HG02571 (cell line): ENCODE measurements around the gene TMEM184A.

Experiments used
- ATAC-seq: cut with Tn5 transposase; IDR thresholded peaks from one replicate; pipeline ENCODE4 v1.9.1; 2021; ENCODE audit warnings: mild to moderate bottlenecking, moderate library complexity; ENCODE audit not compliant: unreplicated experiment

TMEM184A gene

DNA sequence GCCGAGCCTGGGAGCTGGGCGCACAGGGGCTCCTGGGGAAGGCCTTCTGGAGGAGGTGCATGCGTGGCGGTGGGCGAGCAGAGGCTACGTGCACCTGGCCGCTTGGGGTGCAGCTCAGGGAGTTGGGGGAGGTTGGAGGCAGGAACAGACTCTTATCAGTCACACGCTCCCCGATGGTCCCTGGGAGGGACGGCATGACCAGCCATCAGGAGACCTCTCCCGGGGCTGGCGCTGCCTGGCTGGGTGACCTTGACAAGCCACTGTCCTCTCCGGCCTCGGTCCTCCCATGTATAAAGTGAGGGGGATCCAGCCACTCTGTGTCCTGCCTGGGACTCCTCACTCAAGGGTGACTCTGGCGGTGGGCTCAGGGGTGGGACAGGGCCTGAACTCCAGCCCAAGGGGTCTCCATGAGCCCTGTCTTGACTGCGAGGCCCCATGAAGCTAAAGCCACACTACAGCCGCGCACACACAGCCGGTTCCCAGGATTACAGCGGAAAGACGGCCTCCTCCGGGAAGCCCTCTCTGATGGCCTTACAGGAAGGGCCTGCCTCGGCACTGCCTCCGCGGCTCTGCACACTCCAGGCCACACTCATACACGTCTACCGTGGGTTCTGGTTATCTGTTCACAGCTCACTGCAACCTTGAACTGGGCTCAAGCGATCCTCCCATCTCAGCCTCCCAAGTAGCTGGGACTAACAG lies 2.3 kb downstream of the TMEM184A start:
- no peak for ATAC-seq

DNA sequence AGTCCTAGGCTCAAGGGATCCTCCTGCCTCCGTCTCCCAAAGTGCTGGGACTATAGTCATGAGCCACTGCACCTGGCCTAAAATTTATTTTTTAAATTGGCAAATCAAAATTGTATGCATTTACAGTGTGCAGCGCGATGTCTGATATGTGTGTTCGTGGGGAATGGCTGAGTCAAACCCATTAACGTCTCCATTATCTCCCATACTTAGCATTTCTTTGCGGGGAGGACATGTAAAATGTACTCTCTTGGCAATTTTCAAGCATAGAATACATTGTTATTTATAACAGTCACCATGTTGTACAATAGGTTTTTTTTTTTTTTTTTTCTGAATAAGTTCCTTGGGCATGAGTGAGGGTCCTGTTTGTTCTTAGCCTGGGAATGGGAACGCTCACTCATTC lies 3.8 kb downstream of the TMEM184A start:
- ATAC-seq, result no peak

DNA sequence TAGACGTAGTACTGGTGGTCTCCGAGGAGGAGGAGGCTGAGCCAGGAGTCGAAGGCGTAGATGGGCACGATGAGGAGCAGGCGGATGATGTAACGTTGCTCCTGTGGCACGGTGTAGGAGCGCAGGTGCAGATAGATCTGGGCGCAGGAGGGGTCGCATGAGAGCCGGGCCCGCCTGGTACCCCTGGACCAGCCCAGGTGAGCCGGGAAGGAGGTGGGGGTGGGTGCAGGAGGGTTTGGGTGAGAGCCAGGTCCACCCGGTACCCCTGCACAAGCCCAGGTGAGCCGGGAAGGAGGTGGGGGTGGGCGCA lies 5.2 kb downstream of the TMEM184A start:
- no peak for ATAC-seq

DNA sequence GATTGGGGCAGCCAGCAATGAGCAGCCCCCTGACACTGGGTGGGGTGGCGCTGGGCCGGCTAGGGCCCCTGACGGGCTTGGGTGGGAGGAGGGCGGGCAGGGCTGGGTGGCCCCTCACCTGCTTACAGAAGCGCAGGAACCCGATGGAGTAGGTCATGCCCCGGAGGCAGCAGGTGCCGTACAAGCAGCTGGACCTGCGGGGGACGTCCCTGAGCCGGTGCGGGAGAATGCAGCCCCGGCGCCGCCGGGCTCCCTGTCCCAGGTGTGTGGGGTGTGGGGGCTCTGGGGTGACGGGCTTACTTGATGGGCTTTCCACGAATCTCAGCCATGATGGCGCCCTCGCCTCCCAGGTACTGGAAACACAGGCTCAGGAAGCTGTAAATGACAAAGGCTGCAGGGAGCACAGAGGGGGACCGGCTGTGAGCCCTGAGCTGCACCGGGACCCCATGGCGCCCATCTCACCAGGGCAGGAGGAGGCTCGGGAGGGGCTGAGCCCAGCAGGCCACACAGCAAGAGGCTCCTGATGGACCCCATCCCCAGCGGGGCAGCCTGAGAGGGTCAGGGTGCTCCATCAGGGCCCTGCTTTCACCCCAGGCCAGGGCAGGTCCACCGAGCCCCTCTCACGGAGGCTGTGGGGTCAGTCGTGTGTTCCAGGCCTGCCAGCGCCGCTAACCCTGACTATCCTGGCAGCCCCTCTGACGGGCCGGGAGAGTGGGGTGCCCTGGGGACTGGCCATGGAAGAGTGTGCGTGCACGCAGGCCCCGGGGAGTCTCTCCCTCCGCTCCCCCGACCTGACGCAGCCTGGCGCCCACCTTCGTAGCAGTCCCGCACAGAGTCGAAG lies 5.8 kb downstream of the TMEM184A start:
- no peak for ATAC-seq

DNA sequence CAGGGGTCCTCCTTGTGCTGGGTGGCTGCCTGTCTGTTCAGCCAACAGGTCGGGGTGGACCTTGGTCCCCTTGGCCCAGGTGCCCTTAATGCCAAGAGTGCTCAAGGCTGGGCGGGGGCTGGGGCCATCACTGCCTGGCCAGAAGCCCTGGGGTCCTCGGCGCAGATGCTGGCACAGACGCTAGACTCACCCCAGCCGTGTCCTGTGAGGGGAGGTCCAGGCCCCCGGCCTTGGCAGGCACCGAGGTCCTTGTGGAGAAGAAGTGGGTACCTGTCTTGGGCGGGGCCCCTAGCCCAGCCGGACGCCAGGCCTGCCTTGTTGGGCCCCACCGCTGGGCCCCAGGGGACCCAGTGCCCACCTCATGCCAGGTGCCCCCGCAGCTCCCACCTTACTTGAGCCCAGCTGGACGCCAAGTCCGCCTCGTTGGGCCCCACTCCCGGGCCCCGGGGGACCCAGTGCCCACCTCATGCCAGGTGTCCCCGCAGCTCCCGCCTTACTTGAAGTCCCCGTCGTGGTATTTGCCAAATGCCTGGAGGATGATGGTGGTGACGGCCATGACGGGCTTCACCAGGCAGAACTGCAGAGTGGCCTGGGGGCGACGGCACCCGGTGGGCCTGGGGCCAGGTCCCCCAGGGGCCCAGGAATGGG lies 6.5 kb downstream of the TMEM184A start:
- no peak for ATAC-seq

DNA sequence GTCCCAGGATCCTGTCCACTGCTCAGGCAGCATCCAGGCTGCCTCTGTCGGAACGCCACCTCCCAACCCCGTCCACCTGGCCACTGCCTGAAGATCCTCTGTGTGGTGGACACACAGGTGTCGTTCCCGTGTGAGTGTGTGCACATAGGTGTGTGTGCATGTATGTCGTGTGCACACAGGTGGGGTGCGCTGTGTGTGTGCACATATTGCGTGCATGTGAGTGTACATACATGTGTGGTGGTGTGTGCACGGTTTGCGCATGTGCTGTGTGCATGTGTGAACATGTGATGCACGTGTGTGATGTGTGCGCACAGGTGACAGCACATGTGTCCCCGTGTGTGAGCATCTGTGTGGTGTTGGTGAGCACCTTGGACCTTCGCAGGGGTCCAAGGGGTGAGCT lies 7.1 kb downstream of the TMEM184A start:
- no peak for ATAC-seq

- ATAC-seq, result no peak
Measured at GRCh38 chr7:1548438-1548831, 7.6 kb downstream of the TMEM184A start.

- no peak for ATAC-seq
Measured at GRCh38 chr7:1547777-1548437, 8.1 kb downstream of the TMEM184A start.

DNA sequence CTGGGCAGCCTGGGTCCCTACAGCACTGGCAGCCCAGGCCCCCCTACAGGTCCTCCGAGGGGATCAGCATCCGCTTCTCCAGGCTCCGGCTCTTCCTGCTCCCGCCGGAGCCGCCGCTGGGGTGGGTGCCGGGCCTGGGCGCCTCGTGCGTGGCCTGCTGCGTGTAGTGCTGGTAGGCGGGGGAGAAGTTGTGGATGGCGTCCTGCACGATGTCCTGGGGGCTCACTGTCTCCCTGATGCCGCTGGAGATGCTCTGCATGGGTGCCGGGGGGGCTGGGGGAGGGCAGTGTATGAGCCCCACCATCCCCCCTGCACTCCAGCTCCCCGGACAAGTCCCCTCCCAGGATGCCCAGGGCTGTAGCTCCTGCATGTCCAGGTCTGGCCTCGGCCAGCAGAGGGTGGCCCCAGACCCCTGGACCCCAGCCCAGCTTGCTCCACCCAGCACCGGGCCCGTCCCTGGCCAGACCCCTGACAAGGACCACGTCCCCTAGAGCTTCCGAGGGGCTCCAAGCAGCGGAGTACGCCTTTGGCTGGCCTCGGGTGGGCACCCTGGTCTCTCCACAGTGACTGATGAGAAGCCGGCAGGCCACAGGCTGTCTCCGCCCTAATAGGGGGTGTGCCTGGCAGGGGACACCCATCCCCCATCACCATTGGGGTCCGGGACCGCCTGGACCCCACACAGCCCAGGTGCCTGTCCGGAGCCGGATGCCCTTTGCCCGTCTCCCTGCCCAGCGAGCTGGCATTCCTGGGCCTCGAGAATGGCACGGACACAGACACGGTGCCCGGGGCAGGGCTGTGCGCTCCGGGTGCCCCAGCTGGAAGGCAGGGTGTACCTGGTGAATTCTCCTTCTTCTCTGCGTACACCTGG lies 8.9 kb downstream of the TMEM184A start:
- no peak for ATAC-seq

GRCh38 chr7:1546274-1546908 lies 9.6 kb downstream of the TMEM184A start:
- no peak for ATAC-seq

- ATAC-seq, result no peak
Measured at GRCh38 chr7:1545417-1546246, 10.4 kb downstream of the TMEM184A start.

DNA sequence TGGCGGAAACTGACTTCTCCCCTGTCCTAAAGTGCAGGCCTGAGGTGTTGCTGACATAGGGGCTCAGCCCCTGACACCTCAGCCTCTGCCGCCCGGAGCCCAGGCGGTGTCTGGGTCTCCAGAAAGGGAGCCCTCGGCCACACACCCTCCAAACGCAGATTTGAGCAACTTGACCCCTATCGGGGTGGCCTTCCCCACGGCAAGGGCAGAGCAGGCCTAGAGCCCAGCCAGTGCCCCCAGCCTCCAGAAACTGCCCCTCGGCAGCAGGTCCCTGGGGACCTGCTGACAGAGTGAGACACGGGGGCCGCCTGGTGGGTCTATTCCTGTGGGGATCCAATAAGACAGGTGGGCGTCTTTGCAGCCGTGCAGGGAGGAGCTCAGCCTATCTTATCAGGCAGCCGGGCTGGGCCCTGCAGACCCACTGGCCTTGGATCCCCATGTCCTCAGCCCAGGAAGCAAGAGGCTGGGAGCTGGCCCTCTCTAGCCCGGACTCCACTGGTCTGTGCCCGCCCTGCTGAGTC lies 11.0 kb downstream of the TMEM184A start:
- ATAC-seq, result no peak

GRCh38 chr7:1544178-1544895 lies 11.7 kb downstream of the TMEM184A start:
- no peak for ATAC-seq

- no peak for ATAC-seq
Measured at GRCh38 chr7:1543826-1544177, 12.2 kb downstream of the TMEM184A start.

DNA sequence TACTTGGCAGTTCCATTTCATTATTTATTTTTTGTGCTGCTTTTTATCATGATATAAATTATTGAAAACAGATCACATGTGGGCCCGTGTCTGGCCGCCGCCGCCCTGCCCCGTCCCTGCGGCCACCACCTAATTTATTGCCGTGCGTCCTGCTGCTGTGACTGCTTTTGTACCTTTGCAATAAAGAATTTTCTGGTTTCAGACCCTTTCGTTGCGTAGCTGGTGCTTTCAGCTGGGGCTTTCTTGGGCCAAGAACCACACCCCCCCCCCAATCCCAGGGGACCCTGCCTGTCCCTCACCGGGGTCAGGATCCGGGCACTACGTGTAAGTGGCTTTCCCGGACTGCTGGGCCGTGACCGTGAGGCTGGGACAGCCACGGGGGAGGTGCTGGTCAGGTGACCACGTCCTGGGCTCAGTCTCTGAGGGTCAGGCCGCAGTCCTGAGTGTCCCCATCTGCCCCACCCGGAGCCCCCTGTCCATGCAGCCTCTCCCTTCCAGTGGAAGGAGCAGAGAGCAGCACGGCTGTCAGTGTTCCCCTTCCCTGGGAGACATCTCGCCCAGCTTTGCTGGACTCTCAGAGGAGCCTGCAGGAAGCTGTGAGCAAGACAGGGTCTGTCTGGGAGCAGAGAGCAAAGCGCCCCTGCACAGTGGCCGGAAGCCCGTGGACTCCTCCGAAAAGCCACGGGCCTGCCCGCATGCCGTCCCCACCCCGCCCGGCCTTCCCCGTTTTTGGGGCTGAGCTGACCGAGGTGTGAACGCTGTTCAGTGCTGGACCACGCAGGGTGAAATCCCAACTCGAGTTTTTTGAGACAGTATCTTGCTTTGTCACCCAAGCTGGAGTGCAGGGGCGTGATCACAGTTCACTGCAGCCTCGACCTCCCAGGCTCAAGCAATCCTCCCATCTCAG lies 12.9 kb downstream of the TMEM184A start:
- ATAC-seq, result no peak

DNA sequence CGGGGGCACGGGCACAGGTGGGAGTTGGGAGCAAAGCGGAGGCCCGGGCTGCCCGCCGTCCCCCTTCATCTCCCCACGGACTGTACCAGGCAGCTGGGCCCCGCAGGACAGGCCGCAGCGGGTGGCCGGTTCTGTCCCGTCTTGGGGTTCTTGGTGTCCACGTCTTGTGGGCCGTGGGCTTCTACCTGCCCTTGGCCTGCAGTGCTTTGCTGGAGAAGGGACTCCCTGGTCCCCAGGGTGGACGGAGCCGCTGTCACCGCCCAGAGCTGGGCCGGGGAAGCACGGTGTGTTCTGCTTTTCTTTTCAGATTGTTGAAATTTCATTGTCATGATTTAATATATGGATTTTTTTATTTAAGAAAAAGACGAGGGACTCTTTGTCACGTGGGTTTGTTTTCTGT lies 13.7 kb downstream of the TMEM184A start:
- ATAC-seq, result no peak

GRCh38 chr7:1541431-1542162 lies 14.4 kb downstream of the TMEM184A start:
- no peak for ATAC-seq
